BE2C (cell line): Measurements from ENCODE around the gene PBX1.

ENCODE experiments used
- DNase-seq: peaks from one replicate; pipeline ENCODE4 v3.0.0-alpha.2; 2020
- H3K27me3 ChIP-seq: fragments of 250-450 bp; sonication (Bioruptor Pico); 2 replicates; pipeline ENCODE4 v1.5.1; 2020; ENCODE audit warnings: mild to moderate bottlenecking
- H3K36me3 ChIP-seq: fragments of 250-450 bp; sonication (Bioruptor Pico); 2 replicates; pipeline ENCODE4 v1.5.1; 2020; ENCODE audit warnings: mild to moderate bottlenecking
- H3K4me1 ChIP-seq: fragments of 250-450 bp; sonication (Bioruptor Pico); 2 replicates; pipeline ENCODE4 v1.5.1; 2020
- H3K4me3 ChIP-seq: 2 replicates; pipeline ENCODE4 v1.5.1; 2011; ENCODE audit warnings: low read depth, low read length
- H3K9me3 ChIP-seq: fragments of 250-450 bp; sonication (Bioruptor Pico); 2 replicates; pipeline ENCODE4 v1.5.1; 2020
- CTCF ChIP-seq: IDR thresholded peaks from 2 replicates; pipeline ENCODE4 v1.5.1; 2012; ENCODE audit warnings: mild to moderate bottlenecking, low read depth, low read length

Gene PBX1

GRCh38 chr1:164709541-164710278, 150.7 kb downstream of the PBX1 start:
- no peak for TF ChIP-seq CTCF
- H3K27me3 ChIP-seq = peaks cover 17% of the 10 kb centered on the region
- H3K9me3 ChIP-seq = no peaks in the 10 kb centered on the region
- H3K4me3 ChIP-seq = no peak overlapping the region
- DNase-seq = no peak
- no peaks in the 10 kb centered on the region for H3K36me3 ChIP-seq
- peaks cover 12% of the 10 kb centered on the region; the same call in 1 of the 2 replicates for H3K4me1 ChIP-seq

GRCh38 chr1:164712131-164713036, 153.4 kb downstream of the PBX1 start:
- DNase-seq = peak; percentile 50
- TF ChIP-seq CTCF = no peak
- peaks cover 17% of the 10 kb centered on the region for H3K27me3 ChIP-seq
- H3K9me3 ChIP-seq = no peaks in the 10 kb centered on the region
- no peaks in the 10 kb centered on the region for H3K36me3 ChIP-seq
- peaks cover 9% of the 10 kb centered on the region; the same call in 1 of the 2 replicates for H3K4me1 ChIP-seq
- peak overlapping the region; percentile 6 for H3K4me3 ChIP-seq

GRCh38 chr1:164713456-164714207, 154.6 kb downstream of the PBX1 start:
- DNase-seq = no peak
- H3K4me1 ChIP-seq = peaks cover 9% of the 10 kb centered on the region; the same call in 1 of the 2 replicates

GRCh38 chr1:164716992-164717703, 158.2 kb downstream of the PBX1 start:
- Histone ChIP-seq H3K4me3 (no peak overlapping the region), H3K36me3 (no peaks in the 10 kb centered on the region), H3K4me1 (peaks cover 5% of the 10 kb centered on the region; the same call in 1 of the 2 replicates), H3K27me3 (no peaks in the 10 kb centered on the region; the same call in none of the 2 replicates), H3K9me3 (no peaks in the 10 kb centered on the region)
- DNase-seq = no peak
- TF ChIP-seq CTCF = no peak

More at GRCh38 chr1:164713456-164714207, 154.6 kb downstream of the PBX1 start:
- Histone ChIP-seq H3K27me3 (peaks cover 14% of the 10 kb centered on the region), H3K36me3 (no peaks in the 10 kb centered on the region), H3K4me3 (no peak overlapping the region), H3K9me3 (no peaks in the 10 kb centered on the region)
- TF ChIP-seq CTCF = no peak

- Histone ChIP-seq H3K36me3 (no peaks in the 10 kb centered on the region), H3K4me1 (peaks cover 6% of the 10 kb centered on the region), H3K27me3 (no peaks in the 10 kb centered on the region; the same call in none of the 2 replicates), H3K9me3 (no peaks in the 10 kb centered on the region), H3K4me3 (no peak overlapping the region)
- no peak for DNase-seq
- no peak for TF ChIP-seq CTCF
These were observed 159.8 kb downstream of the PBX1 start for GRCh38 chr1:164718821-164719220.
